ENCODE results near the gene CRHR1.

GRCh38 chr17:45818699-45819098 is 34.6 kb downstream of the CRHR1 start:
- TF ChIP-seq ZNF274 (IDR thresholded peaks at IDR 0.05; ENCODE audit: low read depth, low read length) = no peak
- no peak for TF ChIP-seq SUZ12 (IDR thresholded peaks at IDR 0.05; ENCODE audit: extremely low read depth, insufficient read depth, insufficient read length)
- no peak for TF ChIP-seq YY1 (IDR thresholded peaks at IDR 0.05; ENCODE audit: insufficient read depth, insufficient read length)
